Lower leg skin (tissue), 3 donors: Measurements from ENCODE around the gene IL23R.

Experiments used
- POLR2A ChIP-seq, 2 donors: fragments of 450-650 bp; IDR thresholded peaks; one replicate each; pipeline ENCODE4 v1.6.1; 2016 to 2017; ENCODE audit warnings: antibody characterized with exemption in 2 of 2, mild to moderate bottlenecking in 1 of 2, moderate library complexity in 1 of 2
- TF ChIP-seq, protein P1 (sequence below), 3 donors: fragments of 450-650 bp; IDR thresholded peaks; one replicate each; pipeline ENCODE4 v1.5.1; 2016; ENCODE audit warnings: antibody characterized with exemption in 3 of 3, mild to moderate bottlenecking in 3 of 3, moderate library complexity in 2 of 3

DNA sequence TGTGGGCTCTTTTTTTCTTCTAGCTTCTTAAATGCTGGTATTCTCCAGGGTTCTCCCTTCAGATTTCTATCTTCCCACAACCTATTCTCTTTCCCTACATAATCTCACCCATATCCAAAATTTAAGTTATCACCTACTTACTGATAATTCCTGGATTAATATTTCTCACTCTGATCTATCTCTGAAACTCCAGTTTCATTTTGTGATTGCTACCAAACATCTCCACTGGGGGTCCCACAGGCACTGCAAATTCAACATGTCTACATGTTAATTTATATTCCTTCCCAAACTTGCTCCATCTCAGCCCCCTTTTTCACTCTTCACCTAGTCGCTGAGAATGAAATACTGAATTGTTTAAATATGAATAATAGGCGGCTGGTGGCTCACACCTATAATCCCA, 21.6 kb upstream of the IL23R start:
- TF ChIP-seq, protein P1, sequence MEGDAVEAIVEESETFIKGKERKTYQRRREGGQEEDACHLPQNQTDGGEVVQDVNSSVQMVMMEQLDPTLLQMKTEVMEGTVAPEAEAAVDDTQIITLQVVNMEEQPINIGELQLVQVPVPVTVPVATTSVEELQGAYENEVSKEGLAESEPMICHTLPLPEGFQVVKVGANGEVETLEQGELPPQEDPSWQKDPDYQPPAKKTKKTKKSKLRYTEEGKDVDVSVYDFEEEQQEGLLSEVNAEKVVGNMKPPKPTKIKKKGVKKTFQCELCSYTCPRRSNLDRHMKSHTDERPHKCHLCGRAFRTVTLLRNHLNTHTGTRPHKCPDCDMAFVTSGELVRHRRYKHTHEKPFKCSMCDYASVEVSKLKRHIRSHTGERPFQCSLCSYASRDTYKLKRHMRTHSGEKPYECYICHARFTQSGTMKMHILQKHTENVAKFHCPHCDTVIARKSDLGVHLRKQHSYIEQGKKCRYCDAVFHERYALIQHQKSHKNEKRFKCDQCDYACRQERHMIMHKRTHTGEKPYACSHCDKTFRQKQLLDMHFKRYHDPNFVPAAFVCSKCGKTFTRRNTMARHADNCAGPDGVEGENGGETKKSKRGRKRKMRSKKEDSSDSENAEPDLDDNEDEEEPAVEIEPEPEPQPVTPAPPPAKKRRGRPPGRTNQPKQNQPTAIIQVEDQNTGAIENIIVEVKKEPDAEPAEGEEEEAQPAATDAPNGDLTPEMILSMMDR (IDR thresholded peaks at IDR 0.05) = no peak
- no peak for TF ChIP-seq POLR2A (IDR thresholded peaks at IDR 0.05)
